Central memory CD8-positive, alpha-beta T cell (primary cell): ENCODE data around the gene GPR15.

Experiments
- ATAC-seq: fragments of 150-1000 bp; cut with Tn5 transposase; replicated peaks from 2 replicates; pipeline ENCODE4 v1.10.0; 2022; ENCODE audit warnings: mild to moderate bottlenecking, moderate FRiP score, moderate number of reproducible peaks; ENCODE audit not compliant: poor library complexity, severe bottlenecking; ENCODE audit errors: extremely low read depth
- DNase-seq, 2 donors: peaks; one replicate each; pipeline ENCODE4 v3.0.0; 2021; ENCODE audit warnings: low spot score in 2 of 2
- H3K27ac Mint-ChIP-seq: one replicate; pipeline ENCODE4 v1.8.0; 2022; ENCODE audit warnings: low read depth, mild to moderate bottlenecking, moderate library complexity, mixed read lengths
- H3K27me3 Mint-ChIP-seq: one replicate; pipeline ENCODE4 v1.8.0; 2022; ENCODE audit warnings: mixed read lengths
- H3K36me3 Mint-ChIP-seq: one replicate; pipeline ENCODE4 v1.8.0; 2022; ENCODE audit warnings: mild to moderate bottlenecking, moderate library complexity, mixed read lengths; ENCODE audit not compliant: insufficient read depth
- H3K4me1 Mint-ChIP-seq: one replicate; pipeline ENCODE4 v1.8.0; 2022; ENCODE audit warnings: mixed read lengths
- H3K4me3 Mint-ChIP-seq: one replicate; pipeline ENCODE4 v1.8.0; 2022; ENCODE audit warnings: mild to moderate bottlenecking, moderate library complexity, mixed read lengths
- H3K9me3 Mint-ChIP-seq: one replicate; pipeline ENCODE4 v1.8.0; 2022; ENCODE audit warnings: mixed read lengths

Gene GPR15

GRCh38 chr3:98531622-98532274 is at the start of gene GPR15:
TSS of gene GPR15 (plus strand) at chr3:98531978. CDS start at chr3:98532034, 56 bp downstream.
- Mint-ChIP-seq H3K4me1 (peaks cover 18% of the 10 kb centered on the region), H3K27me3 (no peaks in the 10 kb centered on the region), H3K4me3 (peak within 1 kb of the TSS; percentile 69), H3K36me3 (peaks cover 4% of the 10 kb centered on the region), H3K27ac (peak within 1 kb of the TSS; percentile 53), H3K9me3 (no peaks in the 10 kb centered on the region)
- DNase-seq (no peak), ATAC-seq (peak; percentile 58)

- no peaks in the 10 kb centered on the region for H3K27me3 Mint-ChIP-seq
Observed at GRCh38 chr3:98482717-98483482, 48.9 kb upstream of the GPR15 start.

DNA sequence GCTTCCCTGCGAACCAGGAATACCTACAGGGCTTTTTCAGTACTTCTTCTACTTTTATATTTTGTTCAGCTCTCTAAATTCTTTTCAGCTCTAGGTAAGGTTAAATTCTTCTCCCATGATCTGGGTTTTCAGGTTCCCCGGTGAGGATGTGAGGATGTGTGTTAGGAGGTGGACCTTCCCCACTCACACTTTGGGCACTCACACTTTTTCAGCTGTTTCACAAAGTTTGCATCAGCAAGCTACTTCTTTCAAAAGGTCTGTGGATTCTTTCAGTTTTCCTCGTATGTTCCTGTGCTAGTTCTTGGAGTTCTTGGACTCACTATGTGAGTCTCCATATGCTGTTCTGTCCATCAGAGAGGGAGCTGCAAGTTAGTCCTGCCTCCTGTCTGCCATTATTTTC is 48.2 kb upstream of the GPR15 start:
- DNase-seq (no peak), ATAC-seq (no peak)
- H3K36me3 Mint-ChIP-seq: no peaks in the 10 kb centered on the region
- H3K27ac Mint-ChIP-seq: no peak overlapping the region
- no peak overlapping the region for H3K4me3 Mint-ChIP-seq
- peaks cover 26% of the 10 kb centered on the region for H3K9me3 Mint-ChIP-seq
- H3K4me1 Mint-ChIP-seq: no peaks in the 10 kb centered on the region
- no peaks in the 10 kb centered on the region for H3K27me3 Mint-ChIP-seq

More at GRCh38 chr3:98482717-98483482, 48.9 kb upstream of the GPR15 start:
- ATAC-seq: no peak
- Mint-ChIP-seq H3K36me3 (no peaks in the 10 kb centered on the region), H3K4me1 (no peaks in the 10 kb centered on the region), H3K27ac (no peak overlapping the region), H3K4me3 (no peak overlapping the region), H3K9me3 (peaks cover 21% of the 10 kb centered on the region)
- DNase-seq: no peak

DNA sequence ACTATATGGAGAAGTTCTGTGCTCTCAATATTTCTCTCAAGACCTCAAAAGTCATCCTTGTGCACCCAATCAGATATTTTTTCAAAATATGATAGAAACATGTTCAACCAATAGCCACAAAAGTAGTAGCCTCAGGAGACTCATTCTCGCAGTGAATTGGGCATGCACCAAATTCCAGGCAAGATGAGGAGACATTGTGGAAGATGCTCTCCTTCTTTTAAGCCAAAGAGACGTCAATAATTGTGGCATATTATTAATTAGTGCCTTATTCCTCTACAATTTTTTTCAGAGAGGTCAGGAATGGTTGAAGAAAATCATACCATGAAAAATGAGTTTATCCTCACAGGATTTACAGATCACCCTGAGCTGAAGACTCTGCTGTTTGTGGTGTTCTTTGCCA is 34.4 kb upstream of the GPR15 start, which contains the start of gene OR5K2:
Gene OR5K2 (plus strand): TSS at position 301 of the 400 bp plus-strand sequence. CDS start 0 bp downstream, at position 301.
- Mint-ChIP-seq H3K27ac (no peak within 1 kb of the TSS), H3K36me3 (peaks cover 2% of the 10 kb centered on the region), H3K4me1 (peaks cover 4% of the 10 kb centered on the region), H3K27me3 (no peaks in the 10 kb centered on the region), H3K9me3 (no peaks in the 10 kb centered on the region), H3K4me3 (no peak within 1 kb of the TSS)
- ATAC-seq: no peak
- no peak for DNase-seq

DNA sequence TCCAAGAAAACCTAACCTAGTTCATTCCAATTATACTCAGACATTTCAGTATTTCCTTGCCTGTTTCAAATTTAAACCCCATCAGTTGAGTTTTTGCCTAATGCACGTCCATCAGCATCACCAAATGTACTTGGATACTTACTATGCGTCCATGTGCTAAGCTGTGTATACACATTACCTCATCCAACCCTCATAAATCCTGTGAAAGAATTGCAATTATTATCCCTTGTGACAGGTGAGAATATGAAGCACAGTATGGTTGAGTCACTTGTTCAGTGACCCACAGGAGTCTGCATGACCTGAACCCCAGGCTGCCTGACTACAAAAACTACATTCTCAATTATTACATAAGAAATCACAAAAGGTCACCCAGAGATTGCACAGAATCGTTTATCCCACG is 31.8 kb upstream of the GPR15 start:
- Mint-ChIP-seq H3K27me3 (no peaks in the 10 kb centered on the region), H3K4me1 (peaks cover 11% of the 10 kb centered on the region), H3K36me3 (peaks cover 5% of the 10 kb centered on the region), H3K27ac (no peak overlapping the region), H3K4me3 (no peak overlapping the region), H3K9me3 (no peaks in the 10 kb centered on the region)
- no peak for DNase-seq
- ATAC-seq: no peak

DNA sequence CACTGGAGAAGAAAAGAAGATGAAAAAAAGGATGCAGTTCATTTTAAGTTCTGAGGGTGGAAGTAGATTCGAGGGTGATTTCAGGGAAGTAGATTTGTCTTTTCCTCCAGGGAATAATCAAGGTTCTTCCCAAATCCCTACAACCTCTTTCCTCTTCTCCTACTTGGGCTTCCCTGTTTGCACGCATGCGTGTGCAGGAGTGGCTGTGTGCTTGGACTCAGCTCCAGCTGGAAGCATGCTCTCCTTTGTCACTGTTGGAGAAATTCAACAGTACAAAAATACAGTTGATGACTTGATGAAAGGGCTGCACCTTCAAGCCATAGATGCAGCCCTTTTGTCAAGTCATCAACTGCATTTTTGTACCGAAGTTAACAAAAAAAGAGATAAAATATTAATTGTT is 30.5 kb upstream of the GPR15 start:
- H3K27me3 Mint-ChIP-seq: no peaks in the 10 kb centered on the region
- no peak overlapping the region for H3K4me3 Mint-ChIP-seq
- H3K4me1 Mint-ChIP-seq: peaks cover 16% of the 10 kb centered on the region
- no peak for ATAC-seq
- no peak for DNase-seq
- H3K36me3 Mint-ChIP-seq: peaks cover 8% of the 10 kb centered on the region
- H3K9me3 Mint-ChIP-seq: no peaks in the 10 kb centered on the region
- no peak overlapping the region for H3K27ac Mint-ChIP-seq

- Mint-ChIP-seq H3K27me3 (no peaks in the 10 kb centered on the region), H3K4me1 (peaks cover 22% of the 10 kb centered on the region), H3K27ac (peak overlapping the region; percentile 7), H3K9me3 (no peaks in the 10 kb centered on the region), H3K36me3 (peaks cover 9% of the 10 kb centered on the region), H3K4me3 (no peak overlapping the region)
- no peak for DNase-seq
- no peak for ATAC-seq
Observed at GRCh38 chr3:98501863-98502576, 29.8 kb upstream of the GPR15 start.

- Mint-ChIP-seq H3K36me3 (peaks cover 20% of the 10 kb centered on the region), H3K27ac (no peak overlapping the region), H3K4me3 (no peak overlapping the region), H3K27me3 (no peaks in the 10 kb centered on the region), H3K9me3 (no peaks in the 10 kb centered on the region), H3K4me1 (peaks cover 39% of the 10 kb centered on the region)
- ATAC-seq (no peak), DNase-seq (no peak)
Observed at GRCh38 chr3:98504539-98504938, 27.2 kb upstream of the GPR15 start.

GRCh38 chr3:98508582-98508981 is 23.2 kb upstream of the GPR15 start:
- peaks cover 58% of the 10 kb centered on the region for H3K4me1 Mint-ChIP-seq
- no peak for DNase-seq
- H3K4me3 Mint-ChIP-seq: no peak overlapping the region
- H3K36me3 Mint-ChIP-seq: peaks cover 31% of the 10 kb centered on the region
- no peaks in the 10 kb centered on the region for H3K9me3 Mint-ChIP-seq
- peak; percentile 82 for ATAC-seq
- no peaks in the 10 kb centered on the region for H3K27me3 Mint-ChIP-seq
- peak overlapping the region; percentile 62 for H3K27ac Mint-ChIP-seq

DNA sequence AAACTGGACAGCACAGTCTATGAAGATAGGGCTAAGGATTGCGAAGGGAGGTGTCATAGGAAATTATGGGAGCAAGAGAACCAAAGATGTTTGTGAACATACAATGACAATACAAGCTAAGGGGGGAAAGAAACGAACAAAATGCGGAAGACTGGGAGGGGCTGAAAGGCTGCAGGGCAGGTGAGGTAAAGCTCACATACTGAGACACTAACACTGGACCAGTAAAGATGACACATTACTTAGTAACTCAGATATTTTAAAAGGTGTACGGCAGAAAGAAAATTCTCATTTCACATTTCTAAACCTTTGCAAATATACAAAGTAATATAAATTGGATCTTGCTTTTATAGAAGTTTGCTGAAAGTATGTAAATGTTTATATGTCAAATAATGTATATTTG is 19.2 kb upstream of the GPR15 start:
- DNase-seq: no peak
- no peak for ATAC-seq
- Mint-ChIP-seq H3K4me3 (no peak overlapping the region), H3K27ac (peak overlapping the region; percentile 6), H3K9me3 (no peaks in the 10 kb centered on the region), H3K36me3 (peaks cover 51% of the 10 kb centered on the region), H3K27me3 (no peaks in the 10 kb centered on the region), H3K4me1 (peaks cover 64% of the 10 kb centered on the region)

GRCh38 chr3:98513091-98513511 is 18.7 kb upstream of the GPR15 start:
- Mint-ChIP-seq H3K4me1 (peaks cover 66% of the 10 kb centered on the region), H3K9me3 (no peaks in the 10 kb centered on the region), H3K27me3 (no peaks in the 10 kb centered on the region), H3K27ac (no peak overlapping the region), H3K36me3 (peaks cover 50% of the 10 kb centered on the region), H3K4me3 (no peak overlapping the region)
- ATAC-seq (no peak), DNase-seq (no peak)

- ATAC-seq (no peak), DNase-seq (no peak)
- H3K27me3 Mint-ChIP-seq: no peaks in the 10 kb centered on the region
- no peak overlapping the region for H3K27ac Mint-ChIP-seq
- H3K36me3 Mint-ChIP-seq: peaks cover 53% of the 10 kb centered on the region
- no peaks in the 10 kb centered on the region for H3K9me3 Mint-ChIP-seq
- H3K4me3 Mint-ChIP-seq: no peak overlapping the region
- H3K4me1 Mint-ChIP-seq: peaks cover 66% of the 10 kb centered on the region
Observed at GRCh38 chr3:98513736-98514135, 18.0 kb upstream of the GPR15 start.
